HG03103 (cell line): ENCODE results near the gene RAB40C.

Experiments used
- ATAC-seq: cut with Tn5 transposase; IDR thresholded peaks from one replicate; pipeline ENCODE4 v1.9.1; 2021; ENCODE audit warnings: low read depth; ENCODE audit not compliant: unreplicated experiment

Gene RAB40C

GRCh38 chr16:641326-642188 lies 51.7 kb downstream of the RAB40C start, which contains the start of gene MCRIP2:
Gene MCRIP2 (plus strand): TSS chr16:641828. CDS start chr16:641992, 164 bp downstream.
- no peak for ATAC-seq

GRCh38 chr16:642189-643049 lies 52.6 kb downstream of the RAB40C start:
- ATAC-seq: no peak

GRCh38 chr16:643050-643368 lies 53.1 kb downstream of the RAB40C start:
- no peak for ATAC-seq

- no peak for ATAC-seq
Observed at GRCh38 chr16:644556-644955, 54.7 kb downstream of the RAB40C start.

- no peak for ATAC-seq
Observed at GRCh38 chr16:645852-646678, 56.2 kb downstream of the RAB40C start.

- ATAC-seq: no peak
Observed at GRCh38 chr16:646679-647172, 56.9 kb downstream of the RAB40C start.

GRCh38 chr16:647173-647902 lies 57.5 kb downstream of the RAB40C start:
- ATAC-seq: no peak

GRCh38 chr16:648071-648780 lies 58.4 kb downstream of the RAB40C start:
- ATAC-seq: no peak

GRCh38 chr16:648781-649589 lies 59.1 kb downstream of the RAB40C start, which contains the start of gene WDR90:
Gene WDR90 (plus strand): TSS chr16:649365. CDS start chr16:649417, 52 bp downstream.
- peak; percentile 69 for ATAC-seq

- ATAC-seq: peak; percentile 3
Observed at GRCh38 chr16:649631-650030, 59.8 kb downstream of the RAB40C start.

- ATAC-seq: no peak
Observed at GRCh38 chr16:651844-652243, 62.0 kb downstream of the RAB40C start.

- no peak for ATAC-seq
Observed at GRCh38 chr16:652454-653305, 62.8 kb downstream of the RAB40C start.

GRCh38 chr16:654034-654433 lies 64.2 kb downstream of the RAB40C start:
- ATAC-seq: no peak

- ATAC-seq: no peak
Observed at GRCh38 chr16:657487-657886, 67.6 kb downstream of the RAB40C start.

- no peak for ATAC-seq
Observed at GRCh38 chr16:658679-659571, 69.1 kb downstream of the RAB40C start.

- ATAC-seq: no peak
Observed at GRCh38 chr16:659618-660017, 69.8 kb downstream of the RAB40C start.

GRCh38 chr16:660132-660458 lies 70.2 kb downstream of the RAB40C start:
- ATAC-seq: no peak
